ENCODE measurements around the gene UBTD2.
"Not testable (repeated sequence)": the region's sequence is repeated elsewhere in the genome, so short reads cannot be mapped to it uniquely, and the experiment has no call there.

Gene UBTD2

GRCh38 chr5:172291837-172292236, 8.3 kb upstream of the UBTD2 start:
- not testable (repeated sequence) for DNase-seq

GRCh38 chr5:172288465-172288864, 4.9 kb upstream of the UBTD2 start:
- no peak for DNase-seq

- DNase-seq = not testable (repeated sequence)
These were observed 3.6 kb upstream of the UBTD2 start for GRCh38 chr5:172287140-172287539.

- DNase-seq = no peak
These were observed 1.9 kb upstream of the UBTD2 start for GRCh38 chr5:172285226-172286143.

GRCh38 chr5:172284611-172284980, 1.0 kb upstream of the UBTD2 start:
- peak; percentile 15 for DNase-seq

- DNase-seq = peak; percentile 79
These were observed 472 bp upstream of the UBTD2 start for GRCh38 chr5:172283862-172284610.

GRCh38 chr5:172282272-172283019, 1.1 kb downstream of the UBTD2 start:
- DNase-seq = peak; percentile 42

- no peak for DNase-seq
These were observed 2.2 kb downstream of the UBTD2 start for GRCh38 chr5:172281346-172281745.

GRCh38 chr5:172280929-172281328, 2.6 kb downstream of the UBTD2 start:
- DNase-seq = peak; percentile 71

GRCh38 chr5:172280317-172280716, 3.2 kb downstream of the UBTD2 start:
- DNase-seq = no peak

- DNase-seq = no peak
These were observed 5.2 kb downstream of the UBTD2 start for GRCh38 chr5:172278356-172278755.

- DNase-seq = peak; percentile 69
These were observed 7.3 kb downstream of the UBTD2 start for GRCh38 chr5:172276214-172276613.

- peak; percentile 16 for DNase-seq
These were observed 8.4 kb downstream of the UBTD2 start for GRCh38 chr5:172274951-172275753.

GRCh38 chr5:172267943-172268342, 15.6 kb downstream of the UBTD2 start:
- DNase-seq = no peak

- DNase-seq = no peak
These were observed 16.9 kb downstream of the UBTD2 start for GRCh38 chr5:172266676-172267092.

GRCh38 chr5:172266071-172266675, 17.4 kb downstream of the UBTD2 start:
- no peak for DNase-seq

GRCh38 chr5:172264815-172265395, 18.7 kb downstream of the UBTD2 start:
- DNase-seq = no peak

- DNase-seq = no peak
These were observed 28.1 kb downstream of the UBTD2 start for GRCh38 chr5:172255444-172255843.

GRCh38 chr5:172252501-172252900, 31.1 kb downstream of the UBTD2 start:
- no peak for DNase-seq

GRCh38 chr5:172251419-172251818, 32.1 kb downstream of the UBTD2 start:
- DNase-seq = no peak

- DNase-seq = no peak
These were observed 34.9 kb downstream of the UBTD2 start for GRCh38 chr5:172248637-172249036.
